Thyroid gland (tissue), 4 donors: Measurements from ENCODE around the gene PCBP3. TPM values are rescaled to one million over a fixed set of nuclear protein-coding genes. Genes with fewer than 3 reads are reported as not detected.
A peak's percentile ranks its signal among the peaks of the same experiment; 100 is the strongest.

Experiments used
- DNase-seq, 2 donors: peaks; one replicate each; pipeline ENCODE4 v3.0.0-alpha.2; 2019
- H3K27ac ChIP-seq, 3 donors: fragments of 200-600 bp; sonication (generic); 1 replicate in 2 of 3; 2 replicates in 1 of 3; pipeline ENCODE4 v1.5.1; 2016 to 2019; ENCODE audit warnings: mild to moderate bottlenecking in 1 of 3, moderate library complexity in 1 of 3
- H3K27me3 ChIP-seq: fragments of 200-600 bp; sonication (generic); one replicate; pipeline ENCODE4 v1.5.1; 2019
- H3K36me3 ChIP-seq, 2 donors: fragments of 200-600 bp; sonication (generic); one replicate each; pipeline ENCODE4 v1.5.1; 2016 to 2019
- H3K4me1 ChIP-seq, 2 donors: fragments of 200-600 bp; sonication (generic); one replicate each; pipeline ENCODE4 v1.5.1; 2017 to 2019
- H3K4me3 ChIP-seq, 3 donors: fragments of 200-600 bp; sonication (generic); replicated peaks in 1 of 3; 1 replicate in 2 of 3; 2 replicates in 1 of 3; pipeline ENCODE4 v1.5.1; 2016; ENCODE audit warnings: mild to moderate bottlenecking in 1 of 3
- H3K9me3 ChIP-seq: fragments of 200-600 bp; sonication (generic); one replicate; pipeline ENCODE4 v1.5.1; 2017
- CTCF ChIP-seq, 6 experiments: fragments of 200-600 bp in 3 of 6; fragments of 450-650 bp in 3 of 6; sonication (generic) in 3 of 6; IDR thresholded peaks; one replicate each; pipeline ENCODE4 v1.5.1; 2016 to 2019; ENCODE audit warnings: antibody characterized with exemption in 6 of 6, mild to moderate bottlenecking in 2 of 6, inconsistent platforms in 1 of 6, moderate library complexity in 1 of 6
- POLR2A ChIP-seq, 2 donors: fragments of 450-650 bp; IDR thresholded peaks; one replicate each; pipeline ENCODE4 v1.6.1; 2017; ENCODE audit warnings: antibody characterized with exemption in 2 of 2, mild to moderate bottlenecking in 2 of 2, moderate library complexity in 1 of 2
- WGBS, 2 donors: methylation state at CpG; one replicate each; pipeline ENCODE4 v1.1.5; 2017; 5-methylcytosine and 5-hydroxymethylcytosine counted together
- intact Hi-C: fragments of 100-400 bp; cut with DNase I; formaldehyde crosslinking; loops from one replicate; pipeline ENCODE4 v1.15.1; 2023
- total RNA-seq, 4 donors: library from RNA; depleted of rRNA; stranded (reverse); fragments of >200 nt; gene quantifications; one replicate each; pipeline ENCODE4 v1.2.3, GENCODE V29; 2016

Gene PCBP3
- total RNA-seq, 4 donors from 2014 or later, result 0.33 to 0.98 (median 0.54) TPM; not detected in 1

DNA sequence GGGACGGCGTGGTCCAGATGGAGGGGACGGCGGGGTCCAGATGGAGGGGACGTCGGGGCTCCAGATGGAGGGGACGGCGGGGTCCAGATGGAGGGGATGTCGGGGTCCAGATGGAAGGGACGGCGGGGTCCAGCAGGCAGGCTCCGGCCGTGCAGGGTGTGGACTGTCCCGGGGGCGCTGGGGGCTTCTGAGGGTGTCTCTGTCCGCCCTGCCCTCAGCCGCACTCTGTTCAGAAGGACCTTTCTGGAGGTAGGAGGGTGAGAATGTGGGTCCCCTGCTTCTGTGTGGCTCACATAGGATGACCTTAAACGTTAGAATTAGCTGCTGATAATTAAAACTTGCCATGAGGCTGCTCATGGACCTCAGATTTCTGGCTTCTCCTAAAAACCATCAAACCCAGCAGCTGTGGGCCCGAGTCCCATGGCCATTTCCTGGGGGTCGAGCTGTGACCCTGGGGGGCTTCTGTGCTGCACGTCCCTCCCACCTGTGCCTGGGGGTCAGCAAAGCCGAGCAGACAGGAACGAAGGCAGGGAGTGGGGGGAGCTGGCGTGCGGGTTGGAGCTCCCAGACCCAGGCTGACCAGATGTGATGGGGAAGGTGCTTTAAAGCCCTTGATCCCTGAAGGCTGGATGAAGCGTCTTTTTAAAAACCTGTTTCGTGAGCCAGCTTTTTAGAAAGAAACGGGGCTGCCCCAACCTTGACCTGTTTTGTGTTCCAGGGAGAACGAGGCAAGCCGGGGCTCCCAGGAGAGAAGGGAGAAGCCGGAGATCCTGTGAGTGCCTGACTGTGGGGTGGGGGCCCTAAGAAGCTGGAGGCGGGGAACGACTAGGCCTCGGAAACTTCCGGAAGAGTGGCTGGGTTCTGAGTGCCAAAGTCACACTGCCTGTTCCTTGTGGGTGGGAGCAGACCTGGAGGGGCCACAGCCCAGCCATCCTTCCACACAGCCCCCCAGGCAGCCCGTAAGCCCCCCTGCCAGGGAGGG, 345.1 kb downstream of the PCBP3 start:
- H3K4me3 ChIP-seq, result no peak overlapping the region
- H3K27ac ChIP-seq, result no peak overlapping the region
- peaks cover 0 to 4% of the 10 kb centered on the region in 2 donors for H3K4me1 ChIP-seq
- TF ChIP-seq CTCF (IDR thresholded peaks at IDR 0.05), result no peak
- no peak for TF ChIP-seq POLR2A (IDR thresholded peaks at IDR 0.05)
- DNase-seq, result no peak
- no peaks in the 10 kb centered on the region for H3K27me3 ChIP-seq
- H3K36me3 ChIP-seq, result peaks cover 9 to 25% of the 10 kb centered on the region in 2 donors
- WGBS, 2 donors, result 86 to 87% methylated on average over 27 of the region's 36 CpGs
- no peaks in the 10 kb centered on the region for H3K9me3 ChIP-seq
- intact Hi-C loops, result loop anchor here (10.0 kb wide), 1 partner anchor 196 kb away; the partner anchor contains the start of gene SPATC1L

DNA sequence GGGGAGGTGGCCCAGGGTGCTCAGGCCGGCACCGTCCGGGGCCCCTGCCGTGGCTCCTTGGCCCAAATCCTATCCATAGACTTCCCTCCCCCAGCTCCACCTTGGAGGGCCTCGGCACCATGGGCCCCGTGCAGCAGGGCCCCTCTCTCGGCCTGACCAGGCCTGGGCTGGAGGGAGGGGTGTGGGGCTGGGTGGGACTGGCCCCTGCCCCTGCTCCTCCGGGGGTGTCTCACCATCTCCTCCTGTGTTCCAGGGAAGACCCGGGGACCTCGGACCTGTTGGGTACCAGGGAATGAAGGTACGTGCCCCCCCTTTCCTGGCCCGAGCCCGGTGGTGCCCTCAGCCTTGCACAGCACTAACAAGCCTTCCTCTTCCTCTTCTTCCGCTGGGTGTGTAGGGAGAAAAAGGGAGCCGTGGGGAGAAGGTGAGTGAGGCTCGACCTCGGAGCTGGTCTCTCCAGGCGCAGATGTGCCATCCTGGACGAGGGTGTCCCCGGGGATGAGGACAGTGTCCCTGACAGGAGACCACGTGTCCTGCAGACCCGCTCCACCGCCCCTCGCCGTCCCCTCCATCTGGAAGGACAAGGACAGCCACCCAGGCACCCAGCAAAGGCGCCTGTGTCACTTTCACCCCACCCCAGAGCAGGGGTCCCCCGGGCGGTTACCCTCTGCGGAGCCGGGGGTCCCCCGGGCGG, 346.0 kb downstream of the PCBP3 start:
- intact Hi-C loops, result loop anchor here (10.0 kb wide), 1 partner anchor 195 kb away; the partner anchor contains the start of gene SPATC1L
- Histone ChIP-seq H3K36me3 (peaks cover 9 to 25% of the 10 kb centered on the region in 2 donors), H3K27ac (no peak overlapping the region), H3K9me3 (no peaks in the 10 kb centered on the region), H3K4me3 (no peak overlapping the region), H3K4me1 (no peaks in the 10 kb centered on the region), H3K27me3 (no peaks in the 10 kb centered on the region)
- WGBS, 2 donors, result 95 to 96% methylated on average over 24 to 25 of the region's 32 CpGs
- TF ChIP-seq CTCF (IDR thresholded peaks at IDR 0.05), result no peak
- no peak for TF ChIP-seq POLR2A (IDR thresholded peaks at IDR 0.05)
- peak; percentile 1 for DNase-seq

DNA sequence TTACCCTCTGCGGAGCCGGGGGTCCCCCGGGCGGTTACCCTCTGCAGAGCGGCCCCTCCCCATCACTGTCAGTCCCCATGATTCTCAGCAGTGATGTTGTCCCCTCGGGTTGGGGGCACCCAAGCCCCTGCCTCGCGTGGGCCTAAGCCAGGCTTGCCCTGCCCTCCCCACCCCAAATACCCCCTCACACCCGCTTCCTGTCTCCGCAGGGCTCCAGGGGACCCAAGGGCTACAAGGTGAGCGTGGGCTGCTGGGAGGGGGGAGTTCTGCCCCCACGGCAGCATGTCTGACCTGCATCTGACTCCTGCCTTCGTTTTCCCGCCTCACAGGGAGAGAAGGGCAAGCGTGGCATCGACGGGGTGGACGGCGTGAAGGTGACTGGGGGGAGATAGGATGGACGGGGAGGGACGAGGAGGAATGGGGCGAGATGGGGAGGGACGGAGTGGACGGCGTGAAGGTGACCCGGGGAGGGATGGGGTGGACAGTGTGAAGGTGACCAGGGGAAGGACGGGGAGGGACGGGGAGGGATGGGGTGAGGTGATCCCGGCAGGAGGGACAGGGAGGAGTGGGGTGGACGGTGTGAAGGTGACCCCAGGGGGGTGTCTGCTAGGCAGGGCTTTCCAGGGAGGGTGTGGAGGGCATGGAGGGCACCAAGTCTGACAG, 346.7 kb downstream of the PCBP3 start:
- Histone ChIP-seq H3K27me3 (no peaks in the 10 kb centered on the region), H3K36me3 (peaks cover 9 to 25% of the 10 kb centered on the region in 2 donors), H3K27ac (no peak overlapping the region)

More for the DNA sequence above, 346.7 kb downstream of the PCBP3 start:
- no peaks in the 10 kb centered on the region for H3K4me1 ChIP-seq
- intact Hi-C loops, result no loop called here
- no peaks in the 10 kb centered on the region for H3K9me3 ChIP-seq
- 88 to 90% methylated on average over 28 to 29 of the region's 30 CpGs for WGBS, 2 donors
- no peak for TF ChIP-seq CTCF (IDR thresholded peaks at IDR 0.05)
- TF ChIP-seq POLR2A (IDR thresholded peaks at IDR 0.05), result no peak
- no peak overlapping the region for H3K4me3 ChIP-seq
- DNase-seq, result peak; percentile 0 to 1
